SKM-1 (cell line): ENCODE measurements around the gene PTPRD.
"Not testable (repeated sequence)": the region's sequence is repeated elsewhere in the genome, so short reads cannot be mapped to it uniquely, and the experiment has no call there.

Experiments
- DNase-seq: peaks from one replicate; lab custom pipeline; 2025; ENCODE audit not compliant: unreplicated experiment; lab: John Stamatoyannopoulos, UW

The PTPRD gene

GRCh38 chr9:10488937-10489336, 123.9 kb downstream of the PTPRD start:
- DNase-seq, result no peak

GRCh38 chr9:10479172-10479571, 133.6 kb downstream of the PTPRD start:
- DNase-seq, result no peak

- not testable (repeated sequence) for DNase-seq
Measured at GRCh38 chr9:10449201-10449617, 163.6 kb downstream of the PTPRD start.

GRCh38 chr9:10447036-10447435, 165.8 kb downstream of the PTPRD start:
- DNase-seq, result no peak

- DNase-seq, result no peak
Measured at GRCh38 chr9:10443868-10444204, 169.0 kb downstream of the PTPRD start.

GRCh38 chr9:10443181-10443867, 169.5 kb downstream of the PTPRD start:
- no peak for DNase-seq

- DNase-seq, result no peak
Measured at GRCh38 chr9:10438955-10439354, 173.8 kb downstream of the PTPRD start.

GRCh38 chr9:10436756-10437155, 176.0 kb downstream of the PTPRD start:
- no peak for DNase-seq

GRCh38 chr9:10434412-10434811, 178.4 kb downstream of the PTPRD start:
- DNase-seq, result no peak

GRCh38 chr9:10411272-10411671, 201.5 kb downstream of the PTPRD start:
- DNase-seq, result no peak

GRCh38 chr9:10403283-10403682, 209.5 kb downstream of the PTPRD start:
- DNase-seq, result no peak

GRCh38 chr9:10396615-10397014, 216.2 kb downstream of the PTPRD start:
- no peak for DNase-seq

GRCh38 chr9:10387282-10387681, 225.5 kb downstream of the PTPRD start:
- DNase-seq, result no peak

- no peak for DNase-seq
Measured at GRCh38 chr9:10371824-10372223, 241.0 kb downstream of the PTPRD start.

GRCh38 chr9:10366171-10366779, 246.5 kb downstream of the PTPRD start:
- peak; percentile 5 for DNase-seq

- DNase-seq, result no peak
Measured at GRCh38 chr9:10354591-10354990, 258.2 kb downstream of the PTPRD start.

GRCh38 chr9:10345621-10346020, 267.2 kb downstream of the PTPRD start:
- DNase-seq, result not testable (repeated sequence)

GRCh38 chr9:10341057-10341456, 271.7 kb downstream of the PTPRD start:
- no peak for DNase-seq

- no peak for DNase-seq
Measured at GRCh38 chr9:10339152-10339551, 273.6 kb downstream of the PTPRD start.

GRCh38 chr9:10331157-10331556, 281.6 kb downstream of the PTPRD start:
- no peak for DNase-seq

- no peak for DNase-seq
Measured at GRCh38 chr9:10282084-10282483, 330.7 kb downstream of the PTPRD start.

GRCh38 chr9:10274988-10275387, 337.8 kb downstream of the PTPRD start:
- no peak for DNase-seq

GRCh38 chr9:10274175-10274574, 338.6 kb downstream of the PTPRD start:
- no peak for DNase-seq
